WTC11 (cell line): ENCODE data around the gene STK24. TPM values are rescaled to one million over a fixed set of nuclear protein-coding genes. Genes with fewer than 3 reads are reported as not detected.

Source experiments
- ATAC-seq: fragments of 200-7000 bp; cut with Tn5 transposase; 2 replicates; pipeline ENCODE4 v1.10.0; 2021; ENCODE audit warnings: mild to moderate bottlenecking, moderate library complexity
- CTCF ChIA-PET: fragments of 300-600 bp; sonication (Branson Sonifier 250); formaldehyde crosslinking; loops from one replicate; lab custom pipeline; 2021; ENCODE audit warnings: antibody characterized with exemption; lab: Charles Lee
- POLR2A ChIA-PET: fragments of 350-600 bp; sonication (Branson Sonifier 250); formaldehyde crosslinking; loops from one replicate; lab custom pipeline; 2021; ENCODE audit warnings: antibody characterized with exemption; lab: Charles Lee
- DNase-seq: peaks from one replicate; pipeline ENCODE4 v3.0.0; 2021; ENCODE audit warnings: low spot score
- H3K27ac Mint-ChIP-seq: 2 replicates; pipeline ENCODE4 v1.8.0; 2021; ENCODE audit warnings: mixed read lengths
- H3K27me3 Mint-ChIP-seq: 2 replicates; pipeline ENCODE4 v1.8.0; 2021; ENCODE audit warnings: low read depth, mild to moderate bottlenecking, moderate library complexity, mixed read lengths
- H3K36me3 Mint-ChIP-seq: 2 replicates; pipeline ENCODE4 v1.8.0; 2021; ENCODE audit warnings: mixed read lengths
- H3K4me1 Mint-ChIP-seq: 2 replicates; pipeline ENCODE4 v1.8.0; 2022; ENCODE audit warnings: mixed read lengths
- H3K4me3 Mint-ChIP-seq: 2 replicates; pipeline ENCODE4 v1.8.0; 2021; ENCODE audit warnings: mild to moderate bottlenecking, moderate library complexity, mixed read lengths
- H3K9me3 Mint-ChIP-seq: 2 replicates; pipeline ENCODE4 v1.8.0; 2021; ENCODE audit warnings: mixed read lengths
- FOXK1 ChIP-seq: sonication (generic); formaldehyde crosslinking; IDR thresholded peaks from 2 replicates; pipeline ENCODE4 v1.8.0; 2022; ENCODE audit warnings: mild to moderate bottlenecking, moderate library complexity, missing genetic modification reagents
- GTF2I ChIP-seq: fragments of 250-450 bp; sonication (Bioruptor Pico); conservative IDR thresholded peaks from 2 replicates; pipeline ENCODE4 v1.4.0; 2021; ENCODE audit warnings: mild to moderate bottlenecking
- HMGA2 ChIP-seq: fragments of 250-450 bp; sonication (Bioruptor Pico); IDR thresholded peaks from 2 replicates; pipeline ENCODE4 v1.4.0; 2021; ENCODE audit warnings: mild to moderate bottlenecking, moderate library complexity
- NFATC4 ChIP-seq: fragments of 250-450 bp; sonication (Bioruptor Pico); IDR thresholded peaks from 2 replicates; pipeline ENCODE4 v1.9.0; 2021; ENCODE audit warnings: mild to moderate bottlenecking
- NR1H2 ChIP-seq: sonication (generic); formaldehyde crosslinking; IDR thresholded peaks from 2 replicates; pipeline ENCODE4 v1.9.0; 2021; ENCODE audit warnings: mild to moderate bottlenecking, moderate library complexity, missing genetic modification reagents
- NR3C1 ChIP-seq: sonication (generic); formaldehyde crosslinking; conservative IDR thresholded peaks from 2 replicates; pipeline ENCODE4 v1.8.1; 2023; ENCODE audit warnings: low read depth, mild to moderate bottlenecking, missing genetic modification reagents
- RORB ChIP-seq: fragments of 250-450 bp; sonication (Bioruptor Pico); IDR thresholded peaks from 2 replicates; pipeline ENCODE4 v1.9.0; 2021; ENCODE audit warnings: mild to moderate bottlenecking
- SMAD3 ChIP-seq: sonication (generic); formaldehyde crosslinking; IDR thresholded peaks from 2 replicates; pipeline ENCODE4 v1.8.0; 2022; ENCODE audit warnings: missing genetic modification reagents, mild to moderate bottlenecking, borderline replicate concordance
- SOX15 ChIP-seq: fragments of 250-450 bp; sonication (Bioruptor Pico); IDR thresholded peaks from 2 replicates; pipeline ENCODE4 v1.9.0; 2021; ENCODE audit warnings: mild to moderate bottlenecking
- ZNF317 ChIP-seq: sonication (generic); formaldehyde crosslinking; IDR thresholded peaks from 2 replicates; pipeline ENCODE4 v1.8.1; 2023; ENCODE audit warnings: low read depth, mild to moderate bottlenecking, moderate library complexity, missing genetic modification reagents, borderline replicate concordance
- total RNA-seq: library from RNA; stranded (reverse); gene quantifications from 3 replicates; pipeline ENCODE4 v1.2.3, GENCODE V29; 2021
- TF ChIP-seq, protein P1 (sequence below): sonication (generic); formaldehyde crosslinking; IDR thresholded peaks from 2 replicates; pipeline ENCODE4 v1.8.0; 2022; ENCODE audit warnings: mild to moderate bottlenecking, missing genetic modification reagents
- TF ChIP-seq, protein P2 (sequence below): sonication (generic); formaldehyde crosslinking; IDR thresholded peaks from 2 replicates; pipeline ENCODE4 v1.8.1; 2023; ENCODE audit warnings: mild to moderate bottlenecking, missing genetic modification reagents, moderate library complexity
- TF ChIP-seq, protein P3 (sequence below): fragments of 250-450 bp; sonication (Bioruptor Pico); IDR thresholded peaks from 2 replicates; pipeline ENCODE4 v1.9.0; 2021; ENCODE audit warnings: moderate library complexity, mild to moderate bottlenecking, inconsistent platforms, borderline replicate concordance
- TF ChIP-seq, protein P4 (sequence below): sonication (generic); formaldehyde crosslinking; IDR thresholded peaks from 2 replicates; pipeline ENCODE4 v1.8.0; 2022; ENCODE audit warnings: missing genetic modification reagents
- TF ChIP-seq, protein P5 (sequence below): sonication (generic); formaldehyde crosslinking; IDR thresholded peaks from 2 replicates; pipeline ENCODE4 v1.8.1; 2022; ENCODE audit warnings: mild to moderate bottlenecking, missing genetic modification reagents, moderate library complexity, borderline replicate concordance

STK24 gene
- total RNA-seq, 1 experiment from 2014 or later, result 138 TPM

DNA sequence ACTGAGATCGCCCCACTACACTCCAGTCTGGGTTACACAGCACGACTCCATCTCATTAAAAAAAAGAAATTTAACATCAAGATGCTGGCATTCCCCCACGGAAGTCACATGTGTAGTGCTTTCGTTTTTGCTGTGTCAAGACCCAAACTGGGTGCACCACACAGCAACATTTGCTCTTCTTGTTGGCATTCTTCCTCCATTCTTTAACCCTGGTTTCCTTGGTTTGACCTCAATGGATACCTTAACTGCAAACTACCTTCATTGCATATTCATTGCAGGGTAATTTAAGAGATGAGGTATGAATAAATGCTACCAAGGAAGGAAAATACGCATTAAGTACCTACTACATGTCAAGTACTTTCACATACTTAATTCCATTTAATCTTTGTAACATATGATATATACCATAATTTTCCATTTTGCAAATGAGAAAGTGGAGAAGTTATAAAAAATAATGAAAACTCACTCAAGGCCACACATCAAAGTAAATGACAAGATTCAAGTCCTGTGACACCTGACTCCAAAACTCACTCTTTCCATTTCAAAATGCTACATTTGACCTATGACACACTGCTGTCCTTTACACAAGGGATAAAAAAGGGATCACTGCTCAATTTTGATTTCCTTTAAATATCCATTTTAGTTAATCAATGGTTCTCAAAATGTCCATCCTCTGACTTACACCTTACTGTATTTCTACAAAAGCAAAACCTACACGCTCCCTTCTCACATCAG, 59.2 kb downstream of the STK24 start (continued):
- no peak for TF ChIP-seq NR3C1 (CRISPR knock-in tag)
- TF ChIP-seq SMAD3 (CRISPR knock-in tag), result no peak
- no peak for TF ChIP-seq NFATC4 (CRISPR knock-in tag)
- TF ChIP-seq, protein P1, sequence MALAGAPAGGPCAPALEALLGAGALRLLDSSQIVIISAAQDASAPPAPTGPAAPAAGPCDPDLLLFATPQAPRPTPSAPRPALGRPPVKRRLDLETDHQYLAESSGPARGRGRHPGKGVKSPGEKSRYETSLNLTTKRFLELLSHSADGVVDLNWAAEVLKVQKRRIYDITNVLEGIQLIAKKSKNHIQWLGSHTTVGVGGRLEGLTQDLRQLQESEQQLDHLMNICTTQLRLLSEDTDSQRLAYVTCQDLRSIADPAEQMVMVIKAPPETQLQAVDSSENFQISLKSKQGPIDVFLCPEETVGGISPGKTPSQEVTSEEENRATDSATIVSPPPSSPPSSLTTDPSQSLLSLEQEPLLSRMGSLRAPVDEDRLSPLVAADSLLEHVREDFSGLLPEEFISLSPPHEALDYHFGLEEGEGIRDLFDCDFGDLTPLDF (CRISPR knock-in tag), result no peak
- no peak for TF ChIP-seq ZNF317 (CRISPR knock-in tag)
- TF ChIP-seq, protein P2, sequence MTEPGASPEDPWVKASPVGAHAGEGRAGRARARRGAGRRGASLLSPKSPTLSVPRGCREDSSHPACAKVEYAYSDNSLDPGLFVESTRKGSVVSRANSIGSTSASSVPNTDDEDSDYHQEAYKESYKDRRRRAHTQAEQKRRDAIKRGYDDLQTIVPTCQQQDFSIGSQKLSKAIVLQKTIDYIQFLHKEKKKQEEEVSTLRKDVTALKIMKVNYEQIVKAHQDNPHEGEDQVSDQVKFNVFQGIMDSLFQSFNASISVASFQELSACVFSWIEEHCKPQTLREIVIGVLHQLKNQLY (CRISPR knock-in tag), result no peak
- no peak for TF ChIP-seq FOXK1
- no peak for TF ChIP-seq HMGA2 (CRISPR knock-in tag)
- TF ChIP-seq NR1H2 (CRISPR knock-in tag), result no peak
- TF ChIP-seq, protein P3, sequence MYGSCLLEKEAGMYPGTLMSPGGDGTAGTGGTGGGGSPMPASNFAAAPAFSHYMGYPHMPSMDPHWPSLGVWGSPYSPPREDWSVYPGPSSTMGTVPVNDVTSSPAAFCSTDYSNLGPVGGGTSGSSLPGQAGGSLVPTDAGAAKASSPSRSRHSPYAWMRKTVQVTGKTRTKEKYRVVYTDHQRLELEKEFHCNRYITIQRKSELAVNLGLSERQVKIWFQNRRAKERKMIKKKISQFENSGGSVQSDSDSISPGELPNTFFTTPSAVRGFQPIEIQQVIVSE (CRISPR knock-in tag), result no peak

DNA sequence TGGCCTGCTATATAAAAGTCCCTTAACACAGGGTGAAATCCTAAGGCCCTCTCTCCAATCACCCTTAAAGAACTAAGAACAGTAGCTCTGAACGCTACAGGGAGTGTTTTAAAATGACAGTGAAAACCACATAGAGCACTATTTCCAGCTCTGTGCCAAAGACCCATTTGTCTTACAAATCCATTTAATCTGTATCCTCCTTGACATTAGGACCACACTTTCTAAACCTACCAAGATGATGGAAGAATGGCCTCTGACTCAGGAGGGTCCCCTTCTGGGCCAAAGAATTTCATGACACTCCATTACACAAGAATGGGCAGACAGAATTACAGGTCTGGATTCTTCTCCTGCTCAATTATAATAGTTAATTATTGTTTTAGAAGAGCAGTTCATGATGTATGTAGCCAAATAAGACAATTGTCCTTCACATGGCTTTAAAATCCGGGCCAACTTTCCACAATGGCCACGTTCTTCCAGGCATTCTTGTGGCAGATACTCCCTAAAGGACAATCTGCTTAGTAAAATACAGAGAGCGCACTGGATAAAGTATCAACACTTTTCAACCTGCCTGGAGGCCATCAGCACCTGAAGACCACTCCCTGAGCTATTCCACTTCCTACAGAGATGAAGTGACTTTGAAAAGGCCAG, 61.0 kb downstream of the STK24 start:
- no peaks in the 10 kb centered on the region for H3K9me3 Mint-ChIP-seq
- no peaks in the 10 kb centered on the region for H3K27me3 Mint-ChIP-seq
- H3K36me3 Mint-ChIP-seq, result peaks cover 18% of the 10 kb centered on the region
- TF ChIP-seq, protein P4, sequence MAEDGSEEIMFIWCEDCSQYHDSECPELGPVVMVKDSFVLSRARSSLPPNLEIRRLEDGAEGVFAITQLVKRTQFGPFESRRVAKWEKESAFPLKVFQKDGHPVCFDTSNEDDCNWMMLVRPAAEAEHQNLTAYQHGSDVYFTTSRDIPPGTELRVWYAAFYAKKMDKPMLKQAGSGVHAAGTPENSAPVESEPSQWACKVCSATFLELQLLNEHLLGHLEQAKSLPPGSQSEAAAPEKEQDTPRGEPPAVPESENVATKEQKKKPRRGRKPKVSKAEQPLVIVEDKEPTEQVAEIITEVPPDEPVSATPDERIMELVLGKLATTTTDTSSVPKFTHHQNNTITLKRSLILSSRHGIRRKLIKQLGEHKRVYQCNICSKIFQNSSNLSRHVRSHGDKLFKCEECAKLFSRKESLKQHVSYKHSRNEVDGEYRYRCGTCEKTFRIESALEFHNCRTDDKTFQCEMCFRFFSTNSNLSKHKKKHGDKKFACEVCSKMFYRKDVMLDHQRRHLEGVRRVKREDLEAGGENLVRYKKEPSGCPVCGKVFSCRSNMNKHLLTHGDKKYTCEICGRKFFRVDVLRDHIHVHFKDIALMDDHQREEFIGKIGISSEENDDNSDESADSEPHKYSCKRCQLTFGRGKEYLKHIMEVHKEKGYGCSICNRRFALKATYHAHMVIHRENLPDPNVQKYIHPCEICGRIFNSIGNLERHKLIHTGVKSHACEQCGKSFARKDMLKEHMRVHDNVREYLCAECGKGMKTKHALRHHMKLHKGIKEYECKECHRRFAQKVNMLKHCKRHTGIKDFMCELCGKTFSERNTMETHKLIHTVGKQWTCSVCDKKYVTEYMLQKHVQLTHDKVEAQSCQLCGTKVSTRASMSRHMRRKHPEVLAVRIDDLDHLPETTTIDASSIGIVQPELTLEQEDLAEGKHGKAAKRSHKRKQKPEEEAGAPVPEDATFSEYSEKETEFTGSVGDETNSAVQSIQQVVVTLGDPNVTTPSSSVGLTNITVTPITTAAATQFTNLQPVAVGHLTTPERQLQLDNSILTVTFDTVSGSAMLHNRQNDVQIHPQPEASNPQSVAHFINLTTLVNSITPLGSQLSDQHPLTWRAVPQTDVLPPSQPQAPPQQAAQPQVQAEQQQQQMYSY, result no peak
- TF ChIP-seq, protein P5, sequence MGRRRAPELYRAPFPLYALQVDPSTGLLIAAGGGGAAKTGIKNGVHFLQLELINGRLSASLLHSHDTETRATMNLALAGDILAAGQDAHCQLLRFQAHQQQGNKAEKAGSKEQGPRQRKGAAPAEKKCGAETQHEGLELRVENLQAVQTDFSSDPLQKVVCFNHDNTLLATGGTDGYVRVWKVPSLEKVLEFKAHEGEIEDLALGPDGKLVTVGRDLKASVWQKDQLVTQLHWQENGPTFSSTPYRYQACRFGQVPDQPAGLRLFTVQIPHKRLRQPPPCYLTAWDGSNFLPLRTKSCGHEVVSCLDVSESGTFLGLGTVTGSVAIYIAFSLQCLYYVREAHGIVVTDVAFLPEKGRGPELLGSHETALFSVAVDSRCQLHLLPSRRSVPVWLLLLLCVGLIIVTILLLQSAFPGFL (CRISPR knock-in tag), result no peak
- TF ChIP-seq SOX15 (CRISPR knock-in tag), result no peak
- TF ChIP-seq, all 79 proteins: peak for 0
- DNase-seq, result no peak
- H3K4me1 Mint-ChIP-seq, result peaks cover 43% of the 10 kb centered on the region
- peak; percentile 33; the same call in 1 of the 2 replicates for ATAC-seq
- no peak overlapping the region for H3K4me3 Mint-ChIP-seq
- peak overlapping the region; percentile 78 for H3K27ac Mint-ChIP-seq
- POLR2A ChIA-PET, result no interaction called here
- CTCF ChIA-PET, result interaction anchor here (1.2 kb wide), 1 partner anchor 71 kb away, joined by 6 read pairs; no protein-coding TSS in a partner anchor

DNA sequence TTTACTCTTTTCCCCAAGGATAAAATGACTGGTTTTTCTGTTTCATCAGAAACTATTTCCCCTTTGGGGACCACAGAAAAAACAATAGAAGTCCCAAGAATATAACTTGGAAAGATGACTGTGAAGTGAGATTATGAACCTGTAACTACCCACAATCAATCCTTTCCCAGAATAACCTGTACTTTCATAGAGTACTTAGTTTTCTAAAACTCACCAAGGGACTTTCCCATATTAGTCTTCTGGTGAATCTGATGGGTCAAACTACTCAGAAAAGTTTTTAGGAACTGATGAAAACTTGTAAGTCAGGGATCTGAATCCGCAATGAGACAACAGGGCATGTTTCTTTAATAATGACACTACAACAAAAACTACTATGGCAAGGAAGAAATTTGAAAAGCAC, 62.6 kb downstream of the STK24 start:
- Mint-ChIP-seq H3K4me1 (peaks cover 40% of the 10 kb centered on the region), H3K27me3 (no peaks in the 10 kb centered on the region), H3K4me3 (no peak overlapping the region), H3K27ac (no peak overlapping the region), H3K9me3 (no peaks in the 10 kb centered on the region), H3K36me3 (peaks cover 17% of the 10 kb centered on the region)
- ATAC-seq (no peak), DNase-seq (no peak)
- CTCF ChIA-PET, result no interaction called here
- TF ChIP-seq GTF2I (CRISPR knock-in tag), result no peak
- TF ChIP-seq RORB (CRISPR knock-in tag), result no peak
- POLR2A ChIA-PET, result interaction anchor here (0.6 kb wide), 1 partner anchor 291 kb away, joined by 4 read pairs; no protein-coding TSS in a partner anchor
